WTC11 (cell line): ENCODE measurements around the gene NOL4L. TPM values are rescaled to one million over a fixed set of nuclear protein-coding genes. Genes with fewer than 3 reads are reported as not detected.

ENCODE experiments used
- ATAC-seq: fragments of 200-7000 bp; cut with Tn5 transposase; 2 replicates; pipeline ENCODE4 v1.10.0; 2021; ENCODE audit warnings: mild to moderate bottlenecking, moderate library complexity
- CTCF ChIA-PET: fragments of 300-600 bp; sonication (Branson Sonifier 250); formaldehyde crosslinking; loops from one replicate; lab custom pipeline; 2021; ENCODE audit warnings: antibody characterized with exemption; lab: Charles Lee
- POLR2A ChIA-PET: fragments of 350-600 bp; sonication (Branson Sonifier 250); formaldehyde crosslinking; loops from one replicate; lab custom pipeline; 2021; ENCODE audit warnings: antibody characterized with exemption; lab: Charles Lee
- DNase-seq: peaks from one replicate; pipeline ENCODE4 v3.0.0; 2021; ENCODE audit warnings: low spot score
- H3K27ac Mint-ChIP-seq: 2 replicates; pipeline ENCODE4 v1.8.0; 2021; ENCODE audit warnings: mixed read lengths
- H3K27me3 Mint-ChIP-seq: 2 replicates; pipeline ENCODE4 v1.8.0; 2021; ENCODE audit warnings: low read depth, mild to moderate bottlenecking, moderate library complexity, mixed read lengths
- H3K36me3 Mint-ChIP-seq: 2 replicates; pipeline ENCODE4 v1.8.0; 2021; ENCODE audit warnings: mixed read lengths
- H3K4me1 Mint-ChIP-seq: 2 replicates; pipeline ENCODE4 v1.8.0; 2022; ENCODE audit warnings: mixed read lengths
- H3K4me3 Mint-ChIP-seq: 2 replicates; pipeline ENCODE4 v1.8.0; 2021; ENCODE audit warnings: mild to moderate bottlenecking, moderate library complexity, mixed read lengths
- H3K9me3 Mint-ChIP-seq: 2 replicates; pipeline ENCODE4 v1.8.0; 2021; ENCODE audit warnings: mixed read lengths
- CREB1 ChIP-seq: sonication (generic); formaldehyde crosslinking; IDR thresholded peaks from 2 replicates; pipeline ENCODE4 v1.8.0; 2023; ENCODE audit warnings: mild to moderate bottlenecking, missing genetic modification reagents
- ELF4 ChIP-seq: sonication (generic); formaldehyde crosslinking; IDR thresholded peaks from 2 replicates; pipeline ENCODE4 v1.8.1; 2022; ENCODE audit warnings: low read depth, mild to moderate bottlenecking, moderate library complexity, missing genetic modification reagents
- GRHL2 ChIP-seq: fragments of 250-450 bp; sonication (Bioruptor Pico); IDR thresholded peaks from 2 replicates; pipeline ENCODE4 v1.8.0; 2022; ENCODE audit warnings: mild to moderate bottlenecking, moderate library complexity; ENCODE audit not compliant: insufficient replicate concordance, severe bottlenecking
- HMGA2 ChIP-seq: fragments of 250-450 bp; sonication (Bioruptor Pico); IDR thresholded peaks from 2 replicates; pipeline ENCODE4 v1.4.0; 2021; ENCODE audit warnings: mild to moderate bottlenecking, moderate library complexity
- MXD4 ChIP-seq: fragments of 250-450 bp; sonication (Bioruptor Pico); IDR thresholded peaks from 2 replicates; pipeline ENCODE4 v1.8.0; 2021; ENCODE audit warnings: mild to moderate bottlenecking, moderate library complexity, borderline replicate concordance
- NFATC4 ChIP-seq: fragments of 250-450 bp; sonication (Bioruptor Pico); IDR thresholded peaks from 2 replicates; pipeline ENCODE4 v1.9.0; 2021; ENCODE audit warnings: mild to moderate bottlenecking
- NFYB ChIP-seq: sonication (generic); formaldehyde crosslinking; conservative IDR thresholded peaks from 2 replicates; pipeline ENCODE4 v1.8.0; 2022; ENCODE audit warnings: low read depth, missing genetic modification reagents
- SMAD4 ChIP-seq: sonication (generic); formaldehyde crosslinking; IDR thresholded peaks from 2 replicates; pipeline ENCODE4 v1.8.0; 2022; ENCODE audit warnings: mild to moderate bottlenecking, missing genetic modification reagents
- TCF7 ChIP-seq: sonication (generic); formaldehyde crosslinking; IDR thresholded peaks from 2 replicates; pipeline ENCODE4 v1.8.0; 2022; ENCODE audit warnings: mild to moderate bottlenecking, low read depth, missing genetic modification reagents, moderate library complexity
- TP53 ChIP-seq: sonication (generic); formaldehyde crosslinking; IDR thresholded peaks from 2 replicates; pipeline ENCODE4 v1.8.1; 2023; ENCODE audit warnings: mild to moderate bottlenecking, missing genetic modification reagents
- ZBTB21 ChIP-seq: sonication (generic); formaldehyde crosslinking; IDR thresholded peaks from 2 replicates; pipeline ENCODE4 v1.8.1; 2023; ENCODE audit warnings: mild to moderate bottlenecking, missing genetic modification reagents, borderline replicate concordance
- ZNF317 ChIP-seq: sonication (generic); formaldehyde crosslinking; IDR thresholded peaks from 2 replicates; pipeline ENCODE4 v1.8.1; 2023; ENCODE audit warnings: low read depth, mild to moderate bottlenecking, moderate library complexity, missing genetic modification reagents, borderline replicate concordance
- ZNF423 ChIP-seq: fragments of 250-450 bp; sonication (Bioruptor Pico); IDR thresholded peaks from 2 replicates; pipeline ENCODE4 v2.1.2; 2022; ENCODE audit warnings: mild to moderate bottlenecking, moderate library complexity
- total RNA-seq: library from RNA; stranded (reverse); gene quantifications from 3 replicates; pipeline ENCODE4 v1.2.3, GENCODE V29; 2021
- TF ChIP-seq, protein P1 (sequence below): fragments of 200-600 bp; IDR thresholded peaks from 2 replicates; pipeline ENCODE4 v1.8.0; 2022; ENCODE audit warnings: antibody characterized with exemption
- TF ChIP-seq, protein P2 (sequence below): sonication (generic); formaldehyde crosslinking; conservative IDR thresholded peaks from 2 replicates; pipeline ENCODE4 v1.8.1; 2023; ENCODE audit warnings: mild to moderate bottlenecking, low read depth, missing genetic modification reagents, moderate library complexity
- TF ChIP-seq, protein P3 (sequence below): sonication (generic); formaldehyde crosslinking; IDR thresholded peaks from 2 replicates; pipeline ENCODE4 v1.8.1; 2022; ENCODE audit warnings: mild to moderate bottlenecking, moderate library complexity, missing genetic modification reagents
- TF ChIP-seq, protein P4 (sequence below): sonication (generic); formaldehyde crosslinking; IDR thresholded peaks from 2 replicates; pipeline ENCODE4 v1.8.1; 2023; ENCODE audit warnings: mild to moderate bottlenecking, missing genetic modification reagents
- TF ChIP-seq, protein P5 (sequence below): sonication (generic); formaldehyde crosslinking; IDR thresholded peaks from 2 replicates; pipeline ENCODE4 v1.8.1; 2023; ENCODE audit warnings: mild to moderate bottlenecking, missing genetic modification reagents
- TF ChIP-seq, protein P6 (sequence below): sonication (generic); formaldehyde crosslinking; IDR thresholded peaks from 2 replicates; pipeline ENCODE4 v1.8.0; 2022; ENCODE audit warnings: mild to moderate bottlenecking, missing genetic modification reagents
- TF ChIP-seq, protein P7 (sequence below): sonication (generic); formaldehyde crosslinking; IDR thresholded peaks from 2 replicates; pipeline ENCODE4 v1.8.1; 2023; ENCODE audit warnings: mild to moderate bottlenecking, missing genetic modification reagents, moderate library complexity

The NOL4L gene
- total RNA-seq, 1 experiment from 2014 or later = 29.0 TPM

DNA sequence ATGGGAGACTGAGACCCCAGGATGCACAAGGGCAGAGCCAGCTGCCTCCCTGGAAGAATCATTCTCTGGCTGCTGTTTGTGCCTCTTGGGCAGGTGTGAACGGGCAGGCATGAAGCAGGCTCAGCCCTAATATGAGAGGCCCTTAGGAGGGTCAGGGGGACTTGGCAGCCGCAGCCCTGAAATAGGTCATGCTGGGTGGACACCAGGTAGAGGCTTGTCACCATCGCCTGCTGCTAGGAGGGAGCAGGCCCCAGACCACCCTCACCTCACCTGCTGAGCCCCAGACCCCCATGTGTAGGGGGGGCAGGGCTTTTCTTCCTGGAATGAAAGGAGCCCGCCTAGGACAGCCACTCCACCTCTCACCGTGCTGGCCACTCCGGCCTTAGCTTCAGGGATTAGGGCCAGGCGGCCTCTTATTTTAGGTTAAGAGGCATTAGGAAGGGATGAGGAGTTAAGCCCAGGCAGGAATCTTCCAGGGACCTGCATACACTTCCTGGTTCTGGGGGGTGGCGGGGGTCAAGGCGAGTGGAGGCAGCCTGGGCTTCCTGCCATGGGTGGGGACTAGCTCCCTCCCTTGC, 134.6 kb downstream of the NOL4L start:
- ChIA-PET POLR2A (interaction anchor here (0.5 kb wide), 1 partner anchor 1663 kb away, joined by 6 read pairs; no protein-coding TSS in a partner anchor), CTCF (no interaction called here)
- DNase-seq (no peak), ATAC-seq (no peak)
- no peak overlapping the region for H3K4me3 Mint-ChIP-seq
- TF ChIP-seq TP53 (CRISPR knock-in tag) = no peak
- TF ChIP-seq, protein P1, sequence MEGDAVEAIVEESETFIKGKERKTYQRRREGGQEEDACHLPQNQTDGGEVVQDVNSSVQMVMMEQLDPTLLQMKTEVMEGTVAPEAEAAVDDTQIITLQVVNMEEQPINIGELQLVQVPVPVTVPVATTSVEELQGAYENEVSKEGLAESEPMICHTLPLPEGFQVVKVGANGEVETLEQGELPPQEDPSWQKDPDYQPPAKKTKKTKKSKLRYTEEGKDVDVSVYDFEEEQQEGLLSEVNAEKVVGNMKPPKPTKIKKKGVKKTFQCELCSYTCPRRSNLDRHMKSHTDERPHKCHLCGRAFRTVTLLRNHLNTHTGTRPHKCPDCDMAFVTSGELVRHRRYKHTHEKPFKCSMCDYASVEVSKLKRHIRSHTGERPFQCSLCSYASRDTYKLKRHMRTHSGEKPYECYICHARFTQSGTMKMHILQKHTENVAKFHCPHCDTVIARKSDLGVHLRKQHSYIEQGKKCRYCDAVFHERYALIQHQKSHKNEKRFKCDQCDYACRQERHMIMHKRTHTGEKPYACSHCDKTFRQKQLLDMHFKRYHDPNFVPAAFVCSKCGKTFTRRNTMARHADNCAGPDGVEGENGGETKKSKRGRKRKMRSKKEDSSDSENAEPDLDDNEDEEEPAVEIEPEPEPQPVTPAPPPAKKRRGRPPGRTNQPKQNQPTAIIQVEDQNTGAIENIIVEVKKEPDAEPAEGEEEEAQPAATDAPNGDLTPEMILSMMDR = no peak
- no peak for TF ChIP-seq NFYB (CRISPR knock-in tag)
- peaks cover 29% of the 10 kb centered on the region for H3K36me3 Mint-ChIP-seq
- H3K4me1 Mint-ChIP-seq = peaks cover under 1% of the 10 kb centered on the region
- no peak overlapping the region for H3K27ac Mint-ChIP-seq
- H3K27me3 Mint-ChIP-seq = no peaks in the 10 kb centered on the region
- H3K9me3 Mint-ChIP-seq = no peaks in the 10 kb centered on the region

DNA sequence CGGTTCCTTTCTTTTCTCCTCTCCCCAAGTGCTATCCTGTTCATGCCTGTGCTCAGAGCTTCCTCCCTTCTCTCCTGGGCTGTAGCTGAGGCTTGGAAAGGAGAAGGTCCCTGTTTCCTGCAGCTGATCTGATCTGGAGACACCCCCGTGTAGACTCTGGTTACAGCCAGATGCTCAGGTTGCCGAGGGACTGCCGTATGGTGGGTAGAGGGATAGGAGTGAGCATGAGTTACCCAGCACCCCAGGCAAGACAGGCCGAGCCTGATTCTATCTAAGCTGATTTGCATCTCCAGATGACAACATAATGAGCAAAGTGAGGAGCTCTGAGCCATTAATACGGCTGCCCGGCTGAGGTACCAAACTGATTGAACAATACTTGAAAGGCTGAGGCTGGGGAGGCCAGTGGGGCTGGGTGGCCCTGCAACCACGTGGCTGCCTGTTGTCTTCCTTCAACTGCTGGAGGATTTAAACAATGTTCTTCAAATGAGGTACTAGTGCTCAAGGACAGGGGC, 135.2 kb downstream of the NOL4L start:
- no peaks in the 10 kb centered on the region for H3K27me3 Mint-ChIP-seq
- no peak overlapping the region for H3K4me3 Mint-ChIP-seq
- ATAC-seq (no peak), DNase-seq (no peak)
- CTCF ChIA-PET = no interaction called here
- TF ChIP-seq SMAD4 (CRISPR knock-in tag) = no peak
- no peak for TF ChIP-seq HMGA2
- no peak for TF ChIP-seq ZNF317 (CRISPR knock-in tag)
- peaks cover 34% of the 10 kb centered on the region for H3K36me3 Mint-ChIP-seq
- H3K4me1 Mint-ChIP-seq = peaks cover 7% of the 10 kb centered on the region
- H3K27ac Mint-ChIP-seq = 0 out of 2 replicates have a peak overlapping the region, but pooled peaks have one; percentile 13
- no peaks in the 10 kb centered on the region for H3K9me3 Mint-ChIP-seq
- POLR2A ChIA-PET = interaction anchor here (0.5 kb wide), 1 partner anchor 1664 kb away, joined by 6 read pairs; no protein-coding TSS in a partner anchor

DNA sequence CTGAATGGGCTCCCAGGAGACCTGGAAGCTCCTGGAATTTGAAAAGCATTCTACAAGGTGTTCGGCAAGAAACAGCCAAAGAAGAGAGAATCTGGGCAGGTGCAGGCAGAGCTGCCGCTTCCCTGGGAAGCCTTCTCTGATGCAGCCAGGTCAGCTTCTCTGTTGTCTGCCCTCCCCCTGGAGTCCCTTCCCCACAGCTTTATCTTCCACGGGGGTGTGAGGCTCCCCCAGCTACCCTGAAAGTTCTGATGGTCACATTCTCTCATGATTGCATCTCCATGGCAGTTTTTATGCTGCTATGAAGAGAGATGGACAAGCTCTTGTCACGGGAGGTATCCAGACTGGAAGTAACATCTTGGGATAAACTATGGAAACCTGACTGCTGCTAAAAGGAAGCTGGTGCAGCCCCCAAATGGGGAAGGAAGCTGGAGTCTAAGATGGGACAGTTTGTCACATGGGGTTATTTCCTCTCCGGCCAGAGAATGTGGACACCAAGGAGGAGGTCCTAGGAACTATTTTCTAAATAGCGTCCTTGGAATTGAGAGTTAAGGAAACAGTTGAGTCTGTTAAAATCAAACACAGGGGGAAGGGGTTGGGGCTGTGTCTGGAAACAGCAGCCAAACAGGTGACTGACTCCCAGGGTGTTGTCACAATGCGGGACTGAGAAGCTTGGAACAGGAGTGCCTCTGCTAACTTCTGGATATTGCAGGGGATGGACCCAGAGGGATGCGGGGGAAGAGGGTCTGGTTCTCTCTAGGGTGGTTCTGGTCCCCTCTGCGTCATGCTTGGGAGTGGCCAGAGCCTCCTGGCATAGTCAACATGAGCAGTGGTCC, 135.9 kb downstream of the NOL4L start:
- Mint-ChIP-seq H3K4me3 (no peak overlapping the region), H3K9me3 (no peaks in the 10 kb centered on the region), H3K27ac (no peak overlapping the region), H3K27me3 (no peaks in the 10 kb centered on the region), H3K4me1 (peaks cover 8% of the 10 kb centered on the region), H3K36me3 (peaks cover 31% of the 10 kb centered on the region)
- DNase-seq (peak; percentile 2), ATAC-seq (no peak)
- CTCF ChIA-PET = interaction anchor here (0.8 kb wide), 1 partner anchor 8 kb away, joined by 4 read pairs; no protein-coding TSS in a partner anchor
- POLR2A ChIA-PET = no interaction called here
- TF ChIP-seq, protein P2, sequence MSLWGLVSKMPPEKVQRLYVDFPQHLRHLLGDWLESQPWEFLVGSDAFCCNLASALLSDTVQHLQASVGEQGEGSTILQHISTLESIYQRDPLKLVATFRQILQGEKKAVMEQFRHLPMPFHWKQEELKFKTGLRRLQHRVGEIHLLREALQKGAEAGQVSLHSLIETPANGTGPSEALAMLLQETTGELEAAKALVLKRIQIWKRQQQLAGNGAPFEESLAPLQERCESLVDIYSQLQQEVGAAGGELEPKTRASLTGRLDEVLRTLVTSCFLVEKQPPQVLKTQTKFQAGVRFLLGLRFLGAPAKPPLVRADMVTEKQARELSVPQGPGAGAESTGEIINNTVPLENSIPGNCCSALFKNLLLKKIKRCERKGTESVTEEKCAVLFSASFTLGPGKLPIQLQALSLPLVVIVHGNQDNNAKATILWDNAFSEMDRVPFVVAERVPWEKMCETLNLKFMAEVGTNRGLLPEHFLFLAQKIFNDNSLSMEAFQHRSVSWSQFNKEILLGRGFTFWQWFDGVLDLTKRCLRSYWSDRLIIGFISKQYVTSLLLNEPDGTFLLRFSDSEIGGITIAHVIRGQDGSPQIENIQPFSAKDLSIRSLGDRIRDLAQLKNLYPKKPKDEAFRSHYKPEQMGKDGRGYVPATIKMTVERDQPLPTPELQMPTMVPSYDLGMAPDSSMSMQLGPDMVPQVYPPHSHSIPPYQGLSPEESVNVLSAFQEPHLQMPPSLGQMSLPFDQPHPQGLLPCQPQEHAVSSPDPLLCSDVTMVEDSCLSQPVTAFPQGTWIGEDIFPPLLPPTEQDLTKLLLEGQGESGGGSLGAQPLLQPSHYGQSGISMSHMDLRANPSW (CRISPR knock-in tag) = no peak
- TF ChIP-seq ZNF423 (CRISPR knock-in tag) (no peak), GRHL2 (CRISPR knock-in tag) (no peak), NFATC4 (CRISPR knock-in tag) (no peak), ZBTB21 (CRISPR knock-in tag) (no peak), ELF4 (no peak), CREB1 (no peak), MXD4 (CRISPR knock-in tag) (no peak), TCF7 (no peak)
- TF ChIP-seq, protein P3, sequence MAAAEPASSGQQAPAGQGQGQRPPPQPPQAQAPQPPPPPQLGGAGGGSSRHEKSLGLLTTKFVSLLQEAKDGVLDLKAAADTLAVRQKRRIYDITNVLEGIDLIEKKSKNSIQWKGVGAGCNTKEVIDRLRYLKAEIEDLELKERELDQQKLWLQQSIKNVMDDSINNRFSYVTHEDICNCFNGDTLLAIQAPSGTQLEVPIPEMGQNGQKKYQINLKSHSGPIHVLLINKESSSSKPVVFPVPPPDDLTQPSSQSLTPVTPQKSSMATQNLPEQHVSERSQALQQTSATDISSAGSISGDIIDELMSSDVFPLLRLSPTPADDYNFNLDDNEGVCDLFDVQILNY (CRISPR knock-in tag) = no peak
- TF ChIP-seq, protein P4, sequence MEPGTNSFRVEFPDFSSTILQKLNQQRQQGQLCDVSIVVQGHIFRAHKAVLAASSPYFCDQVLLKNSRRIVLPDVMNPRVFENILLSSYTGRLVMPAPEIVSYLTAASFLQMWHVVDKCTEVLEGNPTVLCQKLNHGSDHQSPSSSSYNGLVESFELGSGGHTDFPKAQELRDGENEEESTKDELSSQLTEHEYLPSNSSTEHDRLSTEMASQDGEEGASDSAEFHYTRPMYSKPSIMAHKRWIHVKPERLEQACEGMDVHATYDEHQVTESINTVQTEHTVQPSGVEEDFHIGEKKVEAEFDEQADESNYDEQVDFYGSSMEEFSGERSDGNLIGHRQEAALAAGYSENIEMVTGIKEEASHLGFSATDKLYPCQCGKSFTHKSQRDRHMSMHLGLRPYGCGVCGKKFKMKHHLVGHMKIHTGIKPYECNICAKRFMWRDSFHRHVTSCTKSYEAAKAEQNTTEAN (CRISPR knock-in tag) = no peak
- TF ChIP-seq, protein P5, sequence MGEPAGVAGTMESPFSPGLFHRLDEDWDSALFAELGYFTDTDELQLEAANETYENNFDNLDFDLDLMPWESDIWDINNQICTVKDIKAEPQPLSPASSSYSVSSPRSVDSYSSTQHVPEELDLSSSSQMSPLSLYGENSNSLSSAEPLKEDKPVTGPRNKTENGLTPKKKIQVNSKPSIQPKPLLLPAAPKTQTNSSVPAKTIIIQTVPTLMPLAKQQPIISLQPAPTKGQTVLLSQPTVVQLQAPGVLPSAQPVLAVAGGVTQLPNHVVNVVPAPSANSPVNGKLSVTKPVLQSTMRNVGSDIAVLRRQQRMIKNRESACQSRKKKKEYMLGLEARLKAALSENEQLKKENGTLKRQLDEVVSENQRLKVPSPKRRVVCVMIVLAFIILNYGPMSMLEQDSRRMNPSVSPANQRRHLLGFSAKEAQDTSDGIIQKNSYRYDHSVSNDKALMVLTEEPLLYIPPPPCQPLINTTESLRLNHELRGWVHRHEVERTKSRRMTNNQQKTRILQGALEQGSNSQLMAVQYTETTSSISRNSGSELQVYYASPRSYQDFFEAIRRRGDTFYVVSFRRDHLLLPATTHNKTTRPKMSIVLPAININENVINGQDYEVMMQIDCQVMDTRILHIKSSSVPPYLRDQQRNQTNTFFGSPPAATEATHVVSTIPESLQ (CRISPR knock-in tag) = no peak
- TF ChIP-seq, protein P6, sequence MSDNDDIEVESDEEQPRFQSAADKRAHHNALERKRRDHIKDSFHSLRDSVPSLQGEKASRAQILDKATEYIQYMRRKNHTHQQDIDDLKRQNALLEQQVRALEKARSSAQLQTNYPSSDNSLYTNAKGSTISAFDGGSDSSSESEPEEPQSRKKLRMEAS = no peak
- TF ChIP-seq, protein P7, sequence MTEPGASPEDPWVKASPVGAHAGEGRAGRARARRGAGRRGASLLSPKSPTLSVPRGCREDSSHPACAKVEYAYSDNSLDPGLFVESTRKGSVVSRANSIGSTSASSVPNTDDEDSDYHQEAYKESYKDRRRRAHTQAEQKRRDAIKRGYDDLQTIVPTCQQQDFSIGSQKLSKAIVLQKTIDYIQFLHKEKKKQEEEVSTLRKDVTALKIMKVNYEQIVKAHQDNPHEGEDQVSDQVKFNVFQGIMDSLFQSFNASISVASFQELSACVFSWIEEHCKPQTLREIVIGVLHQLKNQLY = no peak
